ENCODE data around the gene KCNC4.

The KCNC4 gene

GRCh38 chr1:110208916-110209645, 1.0 kb upstream of the KCNC4 start:
- no peak for TF ChIP-seq GABPA (IDR thresholded peaks at IDR 0.05; ENCODE audit: low read depth)
- TF ChIP-seq POLR2AphosphoS5 (IDR thresholded peaks at IDR 0.05; ENCODE audit: low read depth), result no peak
- no peak for TF ChIP-seq SPI1 (IDR thresholded peaks at IDR 0.05; ENCODE audit: borderline replicate concordance, low read depth)
- TF ChIP-seq REST (IDR thresholded peaks at IDR 0.05; ENCODE audit: insufficient replicate concordance, low read depth), result no peak
- TF ChIP-seq CTCF (IDR thresholded peaks at IDR 0.05; ENCODE audit: insufficient read depth, low read length), result no peak
- no peak overlapping the region; the same call in 1 of the 2 replicates for H3K27ac ChIP-seq (replicated peaks)
- H3K4me3 ChIP-seq (replicated peaks; ENCODE audit: insufficient read depth, low read length), result no peak overlapping the region
- no peak for DNase-seq (ENCODE audit: low read depth in 1 of 2, low spot score in 1 of 2)
- peaks cover 7% of the 10 kb centered on the region for H3K27me3 ChIP-seq (ENCODE audit: insufficient read depth, poor library complexity, severe bottlenecking)

GRCh38 chr1:110210604-110211495, 736 bp downstream of the KCNC4 start:
- H3K27ac ChIP-seq (replicated peaks), result no peak overlapping the region
- peak; percentile 59 to 67 for DNase-seq (ENCODE audit: low read depth in 1 of 2, low spot score in 1 of 2)
- H3K27me3 ChIP-seq (ENCODE audit: insufficient read depth, poor library complexity, severe bottlenecking), result peaks cover 7% of the 10 kb centered on the region
- peak overlapping the region; percentile 54 for H3K4me3 ChIP-seq (replicated peaks; ENCODE audit: insufficient read depth, low read length)
- TF ChIP-seq CTCF (IDR thresholded peaks at IDR 0.05; ENCODE audit: insufficient read depth, low read length), result no peak
- TF ChIP-seq GABPA (IDR thresholded peaks at IDR 0.05; ENCODE audit: low read depth), result 0 out of 2 replicates have a peak, but pooled peaks have one; percentile 35

- no peak overlapping the region for H3K27ac ChIP-seq (replicated peaks)
Observed at GRCh38 chr1:110211496-110212168, 1.5 kb downstream of the KCNC4 start.

More at GRCh38 chr1:110211496-110212168, 1.5 kb downstream of the KCNC4 start:
- H3K27me3 ChIP-seq (ENCODE audit: insufficient read depth, poor library complexity, severe bottlenecking), result peaks cover 7% of the 10 kb centered on the region
- H3K4me3 ChIP-seq (replicated peaks; ENCODE audit: insufficient read depth, low read length), result peak overlapping the region; percentile 54
- DNase-seq (ENCODE audit: low read depth in 1 of 2, low spot score in 1 of 2), result no peak
- TF ChIP-seq CTCF (IDR thresholded peaks at IDR 0.05; ENCODE audit: insufficient read depth, low read length) (no peak), POLR2AphosphoS5 (IDR thresholded peaks at IDR 0.05; ENCODE audit: low read depth) (no peak), SPI1 (IDR thresholded peaks at IDR 0.05; ENCODE audit: borderline replicate concordance, low read depth) (no peak), GABPA (IDR thresholded peaks at IDR 0.05; ENCODE audit: low read depth) (no peak), REST (IDR thresholded peaks at IDR 0.05; ENCODE audit: insufficient replicate concordance, low read depth) (no peak)
